K562 (cell line): ENCODE measurements around the gene MUC5AC. TPM values are rescaled to one million over a fixed set of nuclear protein-coding genes. Genes with fewer than 3 reads are reported as not detected.

Experiments
- BCLAF1 ChIP-seq, 2 experiments: fragments of 450-650 bp in 1 of 2; IDR thresholded peaks; 2 replicates each; pipeline ENCODE4 v1.6.1; 2011 to 2017; ENCODE audit warnings: low read depth in 2 of 2, antibody characterized with exemption in 1 of 2, borderline replicate concordance in 1 of 2, low read length in 1 of 2, mild to moderate bottlenecking in 1 of 2, mixed read lengths in 1 of 2; ENCODE audit not compliant: control insufficient read depth in 1 of 2
- CEBPZ ChIP-seq: fragments of 150-350 bp; IDR thresholded peaks from 2 replicates; pipeline ENCODE4 v1.6.1; 2014; ENCODE audit warnings: low read depth, mild to moderate bottlenecking, low read length, borderline replicate concordance
- KAT8 ChIP-seq: fragments of 450-650 bp; IDR thresholded peaks from 2 replicates; pipeline ENCODE4 v1.6.1; 2016; ENCODE audit warnings: low read depth, mild to moderate bottlenecking
- RCOR1 ChIP-seq, 2 experiments: IDR thresholded peaks; 2 replicates each; pipeline ENCODE4 v1.6.1; 2012; ENCODE audit warnings: low read depth in 2 of 2, low read length in 2 of 2, borderline replicate concordance in 1 of 2, improper control_type of control experiment in 1 of 2
- SREBF1 ChIP-seq: fragments of 150-350 bp; IDR thresholded peaks from 2 replicates; pipeline ENCODE4 v1.6.1; 2014; ENCODE audit warnings: antibody characterized with exemption, low read depth, low read length, borderline replicate concordance
- polyA plus RNA-seq, 8 experiments: library from polyadenylated mRNA; depleted of rRNA in 4 of 8; stranded (reverse) in 5 of 8; unstranded in 3 of 8; fragments of >200 nt; fragmentation: Nextera tagmentation in 2 of 8; fragmentation: Illumina TruSeq in 1 of 8; extraction: Ambion mirVana in 2 of 8; extraction: Trizol in 1 of 8; gene quantifications; 2 replicates each; pipeline versions ENCODE4 v1.2.1 to v1.2.3, GENCODE V29; 2011 to 2014; ENCODE audit warnings: inconsistent platforms in 1 of 8, missing spikeins in 1 of 8
- total RNA-seq, 7 experiments: library from RNA; depleted of rRNA in 6 of 7; stranded (reverse); fragments of >200 nt in 6 of 7; fragmentation: Illumina TruSeq in 2 of 7; extraction: Trizol in 2 of 7; gene quantifications; 2 replicates each; pipeline versions ENCODE4 v1.2.1 to v1.2.3, GENCODE V29; 2011 to 2021; ENCODE audit warnings: low replicate concordance in 1 of 7
- TF ChIP-seq, protein P1 (sequence below): sonication (generic); formaldehyde crosslinking; IDR thresholded peaks from 2 replicates; pipeline ENCODE4 v1.8.0; 2022; ENCODE audit warnings: mild to moderate bottlenecking, low read depth, missing genetic modification reagents
- TF ChIP-seq, protein P2 (sequence below): sonication (generic); formaldehyde crosslinking; IDR thresholded peaks from 2 replicates; pipeline ENCODE4 v1.8.0; 2023; ENCODE audit warnings: mild to moderate bottlenecking, missing genetic modification reagents

Gene MUC5AC
- total and polyA plus RNA-seq, 9 of the 15 experiments (the other 6 are each of a cell fraction or from before 2014, with no cell fraction given): not detected

GRCh38 chr11:1237851-1238250 is 80.1 kb downstream of the MUC5AC start (continued):
- TF ChIP-seq CEBPZ: no peak
- TF ChIP-seq SREBF1: no peak
- no peak for TF ChIP-seq RCOR1 (IDR thresholded peaks at IDR 0.05; ENCODE audit: borderline replicate concordance in 1 of 2, low read depth in 2 of 2, low read length in 2 of 2)
- TF ChIP-seq, protein P1, sequence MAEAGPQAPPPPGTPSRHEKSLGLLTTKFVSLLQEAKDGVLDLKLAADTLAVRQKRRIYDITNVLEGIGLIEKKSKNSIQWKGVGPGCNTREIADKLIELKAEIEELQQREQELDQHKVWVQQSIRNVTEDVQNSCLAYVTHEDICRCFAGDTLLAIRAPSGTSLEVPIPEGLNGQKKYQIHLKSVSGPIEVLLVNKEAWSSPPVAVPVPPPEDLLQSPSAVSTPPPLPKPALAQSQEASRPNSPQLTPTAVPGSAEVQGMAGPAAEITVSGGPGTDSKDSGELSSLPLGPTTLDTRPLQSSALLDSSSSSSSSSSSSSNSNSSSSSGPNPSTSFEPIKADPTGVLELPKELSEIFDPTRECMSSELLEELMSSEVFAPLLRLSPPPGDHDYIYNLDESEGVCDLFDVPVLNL: no peak
- no peak for TF ChIP-seq KAT8
- TF ChIP-seq, protein P2, sequence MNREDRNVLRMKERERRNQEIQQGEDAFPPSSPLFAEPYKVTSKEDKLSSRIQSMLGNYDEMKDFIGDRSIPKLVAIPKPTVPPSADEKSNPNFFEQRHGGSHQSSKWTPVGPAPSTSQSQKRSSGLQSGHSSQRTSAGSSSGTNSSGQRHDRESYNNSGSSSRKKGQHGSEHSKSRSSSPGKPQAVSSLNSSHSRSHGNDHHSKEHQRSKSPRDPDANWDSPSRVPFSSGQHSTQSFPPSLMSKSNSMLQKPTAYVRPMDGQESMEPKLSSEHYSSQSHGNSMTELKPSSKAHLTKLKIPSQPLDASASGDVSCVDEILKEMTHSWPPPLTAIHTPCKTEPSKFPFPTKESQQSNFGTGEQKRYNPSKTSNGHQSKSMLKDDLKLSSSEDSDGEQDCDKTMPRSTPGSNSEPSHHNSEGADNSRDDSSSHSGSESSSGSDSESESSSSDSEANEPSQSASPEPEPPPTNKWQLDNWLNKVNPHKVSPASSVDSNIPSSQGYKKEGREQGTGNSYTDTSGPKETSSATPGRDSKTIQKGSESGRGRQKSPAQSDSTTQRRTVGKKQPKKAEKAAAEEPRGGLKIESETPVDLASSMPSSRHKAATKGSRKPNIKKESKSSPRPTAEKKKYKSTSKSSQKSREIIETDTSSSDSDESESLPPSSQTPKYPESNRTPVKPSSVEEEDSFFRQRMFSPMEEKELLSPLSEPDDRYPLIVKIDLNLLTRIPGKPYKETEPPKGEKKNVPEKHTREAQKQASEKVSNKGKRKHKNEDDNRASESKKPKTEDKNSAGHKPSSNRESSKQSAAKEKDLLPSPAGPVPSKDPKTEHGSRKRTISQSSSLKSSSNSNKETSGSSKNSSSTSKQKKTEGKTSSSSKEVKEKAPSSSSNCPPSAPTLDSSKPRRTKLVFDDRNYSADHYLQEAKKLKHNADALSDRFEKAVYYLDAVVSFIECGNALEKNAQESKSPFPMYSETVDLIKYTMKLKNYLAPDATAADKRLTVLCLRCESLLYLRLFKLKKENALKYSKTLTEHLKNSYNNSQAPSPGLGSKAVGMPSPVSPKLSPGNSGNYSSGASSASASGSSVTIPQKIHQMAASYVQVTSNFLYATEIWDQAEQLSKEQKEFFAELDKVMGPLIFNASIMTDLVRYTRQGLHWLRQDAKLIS (CRISPR knock-in tag): no peak
- TF ChIP-seq BCLAF1 (IDR thresholded peaks at IDR 0.05; ENCODE audit: borderline replicate concordance in 1 of 2, control insufficient read depth in 1 of 2, low read depth in 2 of 2, low read length in 1 of 2): no peak
